ENCODE results near the gene SLC22A23.

Gene SLC22A23

DNA sequence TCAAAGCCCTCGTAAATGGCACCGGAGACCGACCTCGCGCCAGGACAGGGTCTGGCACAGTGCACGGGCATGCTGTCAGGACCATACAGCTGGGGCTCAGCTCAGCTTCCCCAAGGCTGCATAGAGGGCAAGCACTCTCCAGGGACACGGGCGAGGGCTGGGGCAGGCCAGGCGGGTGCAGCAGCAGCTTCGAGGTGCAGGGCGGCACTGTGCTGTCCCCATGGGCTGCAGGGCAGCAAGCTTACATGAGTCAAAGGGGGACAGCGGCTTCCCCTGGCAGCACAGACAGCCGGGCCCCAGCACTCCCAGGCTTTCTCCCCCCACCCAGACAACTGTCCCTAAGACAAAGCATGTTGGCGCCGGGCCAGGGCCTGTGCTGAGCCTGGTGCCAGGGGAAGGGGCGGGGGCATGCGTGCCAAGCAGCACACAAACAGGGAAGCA lies 172.4 kb downstream of the SLC22A23 start:
- no peak for DNase-seq (ENCODE audit: low spot score)

DNA sequence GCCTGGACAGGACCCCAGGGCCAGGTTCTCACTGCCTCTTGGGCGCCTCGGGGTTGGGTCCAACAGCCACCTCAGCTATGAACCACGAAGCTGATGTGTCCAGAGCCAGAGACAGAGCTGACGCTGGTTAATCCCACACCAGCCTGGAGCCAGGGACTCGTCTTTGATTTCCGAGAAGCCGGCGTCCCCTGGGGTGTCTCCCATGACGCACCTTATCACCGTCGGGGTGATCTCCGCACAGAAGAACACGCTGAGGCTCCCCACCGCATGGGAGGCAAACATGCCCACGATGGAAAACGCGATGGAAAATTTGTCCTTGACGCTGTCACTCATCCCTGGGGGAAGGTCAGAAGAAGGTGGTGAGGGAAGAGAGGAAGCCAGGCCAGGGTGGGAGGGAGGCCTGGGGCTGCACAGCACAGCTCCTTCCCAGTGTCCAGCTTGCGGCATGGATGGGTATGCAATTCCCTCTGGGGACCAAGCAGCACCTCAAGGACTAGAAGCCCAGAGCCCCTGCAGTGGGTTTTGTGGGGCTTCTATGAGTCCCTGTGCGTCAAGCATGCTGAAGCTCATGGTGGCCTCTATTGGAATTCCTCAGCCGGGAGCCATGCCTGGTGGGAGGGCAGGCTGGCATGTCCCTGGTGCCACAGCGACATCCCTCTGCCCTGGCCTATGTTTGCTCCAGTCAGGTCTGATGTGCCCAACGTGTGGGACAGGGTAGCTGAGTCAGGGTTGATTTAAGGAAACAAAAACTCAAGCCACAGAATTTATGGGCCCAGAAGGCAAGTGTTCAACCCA lies 173.0 kb downstream of the SLC22A23 start:
- no peak for DNase-seq (ENCODE audit: low spot score)

DNA sequence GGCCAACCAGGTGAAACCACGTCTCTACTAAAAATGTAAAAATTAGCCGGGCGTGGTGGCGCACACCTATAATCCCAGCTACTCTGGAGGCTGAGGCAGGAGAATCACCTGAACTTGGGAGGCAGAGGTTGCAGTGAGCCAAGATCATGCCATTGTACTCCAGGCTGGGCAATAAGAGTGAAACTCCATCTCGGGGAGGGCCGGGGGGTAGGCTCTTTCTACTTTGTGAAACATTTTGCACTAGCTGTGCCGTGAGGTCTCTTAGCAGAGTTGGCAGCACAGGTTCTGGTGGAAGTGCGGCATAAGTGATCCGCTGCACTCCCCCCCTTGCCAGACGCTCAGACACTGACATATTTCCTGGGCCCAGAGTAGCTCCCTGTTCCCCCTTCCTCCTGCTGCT lies 173.6 kb downstream of the SLC22A23 start:
- DNase-seq (ENCODE audit: low spot score), result no peak

DNA sequence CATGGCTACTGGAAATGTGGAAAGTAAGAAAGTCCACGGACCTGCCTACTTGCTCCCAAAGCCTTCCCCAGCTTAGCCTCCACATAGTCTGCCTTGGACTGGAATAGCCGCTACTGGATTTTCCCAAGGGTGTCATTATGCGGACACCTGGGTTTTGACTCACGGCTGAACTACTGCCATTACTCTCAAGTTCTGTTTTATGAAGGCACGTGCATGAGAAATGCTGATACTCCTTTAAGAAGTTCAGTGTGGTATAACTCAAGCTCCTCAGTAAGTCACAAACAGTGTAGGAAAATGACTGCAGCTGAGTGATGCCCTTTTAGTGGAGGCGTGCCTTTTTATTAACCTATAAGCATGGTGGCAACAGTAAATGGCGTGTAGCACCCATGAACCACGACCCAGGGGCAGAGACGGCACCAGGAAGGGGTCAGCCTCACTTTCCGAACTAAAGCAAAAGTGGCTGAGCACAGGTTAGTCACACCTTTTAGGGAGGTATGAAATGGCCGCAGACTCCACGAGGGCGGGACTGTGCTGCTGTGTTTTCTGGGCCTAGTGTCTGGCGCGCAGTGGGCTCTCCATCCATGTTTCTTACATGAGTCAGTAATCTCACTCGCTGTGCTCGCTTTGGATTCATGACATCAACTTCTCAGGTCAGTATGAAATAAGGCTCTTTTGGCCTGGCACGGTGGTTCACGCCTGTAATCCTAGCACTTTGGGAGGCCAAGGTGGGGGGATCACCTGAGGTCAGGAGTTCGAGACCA lies 174.2 kb downstream of the SLC22A23 start:
- DNase-seq (ENCODE audit: low spot score), result no peak

DNA sequence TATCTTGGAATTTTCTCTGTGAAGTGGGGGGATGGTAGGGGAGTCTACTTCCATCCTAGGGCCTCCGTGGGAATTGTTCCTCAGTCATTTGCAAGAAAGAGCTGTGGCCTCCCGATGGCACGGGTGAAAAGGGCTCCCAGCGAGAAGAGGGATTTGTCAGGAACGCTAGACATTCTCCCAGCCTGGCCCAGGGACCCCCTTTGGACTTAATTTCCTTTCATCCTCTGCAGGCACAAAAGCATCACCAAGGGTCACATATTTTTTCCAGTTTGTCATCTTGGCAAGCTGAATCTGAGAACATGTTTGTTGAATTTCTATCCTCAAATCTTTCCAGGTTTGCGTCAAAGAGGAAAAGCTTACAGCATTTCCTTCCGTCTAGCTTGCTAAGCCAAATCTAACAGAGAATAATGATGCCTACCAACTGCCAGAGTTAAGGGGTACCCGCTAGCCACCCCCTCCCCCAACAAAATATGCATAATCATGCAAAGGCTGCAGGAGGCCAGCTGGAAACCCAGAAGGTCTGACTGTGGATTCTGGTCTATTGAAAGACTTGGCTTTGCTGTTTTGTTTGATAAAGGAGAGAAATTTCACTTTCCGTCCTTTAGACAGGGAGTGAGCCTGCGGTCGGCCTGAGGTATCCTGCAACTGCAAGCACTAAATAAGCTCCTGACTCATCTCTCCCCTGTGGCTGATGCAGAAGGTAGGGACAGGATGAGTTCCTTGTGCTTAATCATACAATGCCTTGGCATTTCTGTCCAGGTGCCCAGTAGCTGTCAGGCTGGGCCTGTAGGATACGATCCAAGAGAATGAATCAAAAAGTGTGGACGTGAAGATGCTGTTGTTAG lies 175.0 kb downstream of the SLC22A23 start:
- DNase-seq (ENCODE audit: low spot score), result no peak

DNA sequence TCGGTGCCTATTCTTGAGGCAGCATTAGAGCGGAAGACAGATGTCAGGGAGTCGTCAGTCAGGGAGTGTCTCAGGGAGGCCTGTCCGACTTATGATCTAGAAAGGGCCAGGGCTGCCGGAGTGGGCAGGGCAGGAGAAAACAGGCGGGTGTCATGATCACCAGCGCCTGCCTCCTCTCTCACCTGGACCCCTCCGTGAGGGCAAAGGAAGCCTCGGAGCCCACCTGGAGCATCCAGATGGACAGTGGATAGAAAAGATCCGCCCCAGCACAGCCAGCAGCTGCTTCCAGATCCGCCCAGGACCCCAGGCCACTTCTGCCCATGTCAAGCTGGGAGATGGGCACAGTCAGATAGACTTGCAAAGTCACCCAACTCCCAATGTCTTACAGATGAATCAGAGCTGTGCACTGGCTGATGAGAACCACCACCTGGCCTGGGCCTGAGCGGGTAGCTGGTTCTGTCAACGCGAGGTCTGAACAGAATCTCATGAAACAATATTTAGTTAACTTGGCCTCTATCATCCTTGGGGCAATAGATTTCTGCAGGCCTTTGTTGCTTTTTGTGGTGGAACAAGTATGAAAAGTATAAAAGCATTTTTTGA lies 175.9 kb downstream of the SLC22A23 start:
- no peak for DNase-seq (ENCODE audit: low spot score)

DNA sequence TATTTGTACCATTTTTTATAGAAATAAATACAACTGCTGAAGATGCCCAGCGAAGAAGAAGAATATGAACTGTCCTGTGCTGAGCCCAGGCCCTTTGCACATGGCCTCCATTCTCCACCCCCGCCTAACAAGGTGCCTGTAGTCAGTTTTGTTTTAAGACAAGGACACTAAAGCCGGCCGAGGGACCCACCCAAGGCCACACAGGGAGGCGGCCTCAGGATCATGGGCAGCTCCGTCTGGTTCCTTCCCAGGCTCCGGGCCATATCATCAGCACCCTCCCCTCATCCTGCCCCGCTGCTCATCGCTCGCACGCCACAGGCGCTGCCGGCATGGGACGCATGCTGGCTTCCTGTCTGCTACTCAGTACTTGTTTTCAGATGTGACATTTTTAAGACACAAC lies 176.8 kb downstream of the SLC22A23 start:
- DNase-seq (ENCODE audit: low spot score), result no peak

DNA sequence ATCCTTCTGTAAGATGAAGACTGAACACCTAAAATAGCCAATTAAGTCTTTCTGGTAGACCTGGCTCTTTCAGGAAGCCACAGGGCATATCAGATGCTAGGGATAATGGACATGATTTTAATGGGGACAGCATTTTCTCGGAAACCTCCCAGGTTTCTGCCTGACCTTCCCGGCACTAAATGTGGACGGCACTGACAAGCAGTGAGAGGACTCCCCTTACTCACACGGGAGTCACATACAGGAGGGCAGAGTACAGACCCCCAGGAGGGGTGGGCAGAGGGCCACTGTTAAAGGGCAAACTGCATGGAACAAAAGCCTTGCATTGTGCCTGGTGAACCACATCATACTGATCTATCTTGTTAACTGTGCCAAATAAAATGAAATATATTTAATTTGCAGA lies 178.2 kb downstream of the SLC22A23 start:
- DNase-seq (ENCODE audit: low spot score), result no peak

DNA sequence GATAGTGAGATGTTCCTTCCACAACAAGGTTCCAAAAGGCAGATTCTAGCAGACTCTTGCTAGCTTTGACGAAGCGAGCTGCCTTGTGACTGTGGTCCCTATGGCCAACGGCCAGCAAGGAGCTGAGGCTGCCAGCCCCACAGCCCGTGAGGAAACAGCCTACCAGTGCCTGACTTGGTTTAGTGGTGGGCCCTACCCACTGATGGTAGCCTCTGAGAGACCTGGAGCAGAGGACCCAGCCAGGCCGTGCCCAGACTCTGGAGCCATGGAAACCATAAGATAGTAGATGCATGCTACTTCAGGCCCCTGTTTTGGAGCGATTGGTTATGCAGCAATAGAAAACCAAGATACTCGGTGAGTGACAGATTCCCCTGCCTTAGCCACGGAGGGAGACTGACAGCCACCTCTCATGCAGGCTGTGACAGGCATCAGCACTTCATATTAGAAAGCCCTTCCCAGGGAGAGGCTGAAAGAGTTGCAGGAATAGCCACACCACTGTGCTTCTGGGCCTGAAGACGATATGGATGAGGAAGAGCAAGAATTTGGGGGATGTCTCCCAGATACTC lies 178.9 kb downstream of the SLC22A23 start:
- DNase-seq (ENCODE audit: low spot score), result no peak

DNA sequence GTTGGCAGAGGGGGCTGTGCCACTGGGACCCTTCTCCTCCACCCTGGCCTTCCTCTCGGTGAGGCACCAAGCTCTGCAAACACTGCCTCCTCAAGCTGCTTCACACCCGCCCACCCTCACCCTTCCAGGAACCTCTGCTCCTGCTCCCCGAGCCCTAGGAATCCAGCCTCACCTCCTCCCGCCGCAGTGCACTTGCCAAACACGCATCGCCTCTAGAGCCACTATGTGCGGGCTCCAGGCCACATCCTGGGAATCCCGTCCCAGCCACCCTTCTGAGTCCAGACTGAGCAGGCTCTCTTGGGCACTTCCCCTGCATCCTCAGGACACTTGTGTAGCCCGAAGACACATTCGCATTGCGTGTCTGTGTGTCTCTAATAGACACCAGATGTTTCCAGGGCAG lies 179.6 kb downstream of the SLC22A23 start:
- DNase-seq (ENCODE audit: low spot score), result no peak

DNA sequence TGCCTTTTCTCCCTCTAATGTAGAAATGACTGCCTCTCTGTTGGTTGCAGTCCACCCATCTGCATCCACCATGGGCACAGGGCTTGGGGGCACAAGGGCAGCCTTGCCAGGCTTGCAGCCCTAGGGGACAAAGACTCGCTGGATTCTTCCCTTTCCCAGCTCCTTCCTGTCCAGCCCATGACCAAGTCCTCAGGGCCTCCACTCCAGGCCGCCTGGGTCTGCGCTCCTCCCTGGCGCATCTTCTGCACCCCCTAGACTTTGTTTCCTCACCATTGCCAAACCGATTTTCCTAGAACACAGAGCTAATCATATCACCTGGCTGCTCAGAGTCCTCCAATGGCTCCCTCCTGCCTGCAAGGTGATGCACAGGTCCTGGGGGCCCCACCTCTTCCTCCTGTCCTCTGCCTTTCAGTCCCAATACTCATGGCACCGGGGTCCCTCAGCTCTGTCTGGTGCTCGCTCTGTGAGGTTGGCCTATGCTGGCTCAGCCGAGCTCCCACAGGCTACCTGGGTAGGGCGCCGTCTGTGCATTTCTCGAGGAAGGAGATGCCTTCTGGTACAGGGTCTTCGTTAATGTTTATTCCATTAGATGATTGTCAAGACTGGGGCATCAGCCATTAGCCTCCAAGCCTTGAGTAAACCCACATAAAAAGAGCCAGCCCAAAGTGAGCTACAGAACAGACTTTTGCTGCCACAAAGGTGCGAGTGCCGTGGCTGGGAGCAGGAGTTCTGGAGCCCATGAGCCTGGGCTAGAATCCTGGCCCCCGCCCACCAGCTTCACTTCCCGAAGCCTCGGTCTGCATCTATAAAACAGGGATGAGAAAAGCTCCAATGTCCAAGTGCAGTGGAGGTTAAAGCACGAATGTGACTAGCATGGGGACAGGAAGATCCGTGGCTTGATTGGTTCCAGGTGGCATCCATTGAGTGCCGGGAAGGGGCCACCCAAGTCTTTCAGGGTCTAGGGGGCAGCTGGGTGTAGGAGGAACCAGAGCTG lies 180.4 kb downstream of the SLC22A23 start:
- DNase-seq (ENCODE audit: low spot score), result no peak

DNA sequence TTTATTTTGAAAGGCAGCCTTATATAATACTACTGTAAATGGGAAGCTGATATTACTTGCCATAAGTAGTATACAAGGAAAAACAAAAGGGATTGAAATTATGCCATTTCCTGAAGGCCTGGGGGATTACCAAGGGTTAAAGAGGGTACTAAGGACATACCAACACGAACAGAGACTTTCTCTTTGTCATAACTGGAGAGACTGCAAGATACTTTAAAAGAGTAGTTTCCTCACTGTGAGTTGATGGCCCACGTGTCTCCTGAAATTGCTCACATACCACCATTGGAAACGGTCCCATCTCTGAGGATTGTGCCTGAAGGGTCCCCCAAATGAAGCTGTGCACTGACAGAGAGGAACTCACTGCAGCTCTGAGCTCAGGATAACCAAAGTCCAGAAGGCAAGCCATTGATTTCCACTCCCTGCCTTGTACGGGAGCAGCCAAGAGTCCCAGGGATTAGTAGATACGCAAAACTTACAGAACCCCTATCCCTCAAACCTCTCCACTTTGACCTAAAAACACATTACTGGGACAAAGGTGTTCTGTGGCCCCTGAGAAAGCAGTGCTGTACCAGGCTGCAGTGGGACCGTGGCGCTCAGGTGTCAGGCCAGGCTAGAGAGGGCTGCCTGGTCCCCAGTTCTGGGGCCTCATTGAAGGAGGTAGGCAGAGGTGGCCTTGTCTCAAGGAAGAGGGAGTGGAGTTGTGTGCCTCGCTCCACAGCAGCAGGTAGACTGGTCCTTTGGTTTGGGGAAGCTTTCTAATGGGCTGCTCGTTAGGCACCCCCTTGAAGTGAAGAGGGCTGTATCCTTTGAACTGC lies 182.9 kb downstream of the SLC22A23 start:
- DNase-seq (ENCODE audit: low spot score), result no peak

DNA sequence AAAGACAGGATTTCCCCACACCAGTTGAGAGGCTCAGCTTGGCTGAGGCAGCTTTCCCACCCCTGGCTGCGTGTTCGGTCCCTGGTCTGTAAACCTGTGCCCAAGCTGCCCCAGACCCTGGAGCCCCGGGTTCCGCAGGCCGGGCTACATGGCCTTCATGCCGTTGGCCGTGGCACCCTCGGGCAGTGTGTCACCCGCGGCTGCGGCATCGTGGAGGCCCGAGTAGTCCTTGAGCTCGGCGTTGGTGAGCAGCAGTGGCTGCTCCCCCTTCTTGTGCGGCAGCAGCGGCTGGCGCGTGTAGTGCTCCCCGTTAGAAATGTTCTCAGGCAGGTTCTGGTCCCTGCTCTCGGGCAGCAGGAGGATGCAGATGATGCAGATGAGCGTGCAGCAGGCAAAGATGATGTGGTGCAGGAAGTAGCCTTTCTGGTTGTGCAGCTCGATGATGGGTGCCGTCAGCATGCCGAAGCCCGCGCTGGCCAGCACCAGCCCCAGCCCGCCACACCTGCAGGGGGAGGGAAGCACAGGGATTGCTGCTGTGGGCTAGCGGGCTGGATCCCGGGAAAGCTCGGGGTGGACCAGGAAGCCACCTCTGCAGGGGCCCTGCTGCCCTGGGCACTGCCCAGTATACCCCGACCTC lies 183.8 kb downstream of the SLC22A23 start:
- no peak for DNase-seq (ENCODE audit: low spot score)

DNA sequence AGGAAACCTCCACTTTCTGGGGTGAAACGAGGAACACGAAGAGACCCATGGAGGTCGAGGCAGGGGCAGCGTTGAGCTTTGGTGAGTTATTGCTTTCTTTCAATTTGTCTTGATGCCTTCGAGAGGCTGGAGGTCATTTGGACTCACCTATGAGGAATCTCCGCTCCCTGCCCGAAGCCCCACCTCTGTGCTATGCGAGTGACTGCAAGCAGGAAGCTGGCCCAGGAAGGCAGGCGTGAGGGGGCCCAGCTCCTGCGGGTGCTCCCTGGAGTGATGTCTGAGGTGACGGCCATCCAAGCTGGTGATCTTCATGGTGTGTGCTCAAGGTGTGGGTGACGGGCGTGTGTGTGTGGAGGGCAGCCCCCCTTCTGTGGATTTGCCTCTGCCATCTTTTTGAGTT lies 185.1 kb downstream of the SLC22A23 start:
- no peak for DNase-seq (ENCODE audit: low spot score)

DNA sequence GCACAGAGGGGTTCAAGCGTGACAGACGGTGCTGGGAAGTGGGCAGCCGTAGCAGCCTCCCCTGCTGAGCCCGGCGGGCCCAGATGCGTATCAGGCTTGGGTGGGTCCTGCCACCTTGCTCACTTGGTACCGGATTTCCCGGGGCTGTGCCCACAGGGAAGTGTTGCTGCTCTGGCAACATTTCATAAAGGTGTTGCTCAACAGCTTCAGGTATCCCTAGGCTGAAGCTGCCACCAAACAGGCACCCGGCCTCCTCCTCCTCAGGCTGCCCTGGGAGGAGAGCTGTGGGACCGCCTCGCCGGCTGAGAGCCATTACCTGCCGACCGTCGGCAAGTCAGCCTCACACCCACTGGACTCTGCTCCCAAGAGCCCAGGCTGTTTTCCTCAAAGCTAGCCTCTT lies 186.6 kb downstream of the SLC22A23 start:
- no peak for DNase-seq (ENCODE audit: low spot score)

DNA sequence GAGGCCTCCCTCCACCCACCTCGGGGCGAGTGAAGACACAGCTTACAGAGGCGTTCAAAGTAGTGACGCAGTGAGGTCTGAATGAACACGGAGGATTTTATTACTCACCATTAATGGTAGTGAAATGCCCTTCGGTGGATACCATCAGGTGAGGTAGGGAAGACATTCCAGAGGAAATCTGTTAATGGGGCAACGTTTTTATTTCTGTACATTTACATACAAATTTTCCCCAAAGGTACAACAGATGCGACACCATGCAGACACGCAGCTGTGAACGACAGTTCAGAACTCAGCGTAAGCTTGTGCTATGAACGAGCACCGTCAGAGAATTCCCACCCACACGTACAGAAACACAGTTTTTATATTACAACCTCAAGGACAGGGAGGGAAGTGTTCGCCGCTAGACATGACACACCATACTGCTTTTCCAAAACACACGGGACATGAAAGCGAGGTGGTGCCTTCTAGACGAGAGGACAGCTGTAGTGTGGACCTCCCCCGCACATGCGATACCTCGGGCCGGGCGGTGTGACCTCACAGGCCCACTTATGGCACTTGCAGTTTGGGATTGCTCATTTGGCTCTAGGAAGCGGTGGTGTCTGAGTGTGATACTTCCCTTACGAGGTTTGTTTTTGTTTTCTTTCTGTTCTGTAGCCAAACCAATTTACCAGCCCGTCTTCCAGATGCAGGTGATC lies 187.4 kb downstream of the SLC22A23 start:
- no peak for DNase-seq (ENCODE audit: low spot score)

DNA sequence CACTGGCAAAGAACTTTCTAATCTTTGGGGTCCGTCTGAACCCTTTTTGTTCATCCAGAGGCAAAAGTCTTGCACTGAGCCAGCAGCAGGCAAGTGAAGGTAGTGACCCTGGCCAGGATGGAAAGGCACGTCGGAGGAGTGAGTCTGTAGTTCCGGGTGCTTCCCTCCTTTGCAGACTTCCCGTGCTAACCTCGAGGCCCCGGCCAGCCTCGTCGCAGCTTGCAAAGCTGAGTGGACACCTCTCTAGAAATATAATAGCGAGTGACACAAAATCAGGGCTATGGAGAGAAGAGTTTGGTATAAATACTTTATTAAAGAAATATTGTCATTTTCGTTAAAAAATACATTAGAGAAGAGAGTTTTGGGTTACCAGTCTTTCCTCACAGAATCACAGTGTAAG lies 188.2 kb downstream of the SLC22A23 start:
- no peak for DNase-seq (ENCODE audit: low spot score)

DNA sequence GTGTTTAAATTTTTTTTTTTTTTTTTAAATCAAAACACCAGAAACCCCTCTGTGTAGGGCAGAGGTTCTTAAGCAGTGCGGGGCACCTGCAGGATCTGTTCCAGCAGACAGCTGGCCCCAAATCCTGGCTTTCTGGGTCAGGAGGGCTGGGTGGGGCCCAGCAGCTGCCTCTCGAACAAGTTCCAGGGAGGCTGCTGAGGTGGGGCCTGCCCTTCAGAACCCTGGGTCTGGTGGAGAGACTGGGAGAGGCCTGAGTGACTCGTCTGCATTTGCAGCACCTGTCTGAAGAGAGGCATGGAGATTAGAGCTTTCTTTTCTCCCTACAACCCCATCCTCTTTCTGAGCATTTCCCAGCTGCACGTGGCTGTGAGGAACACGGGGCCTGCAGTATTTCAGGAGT lies 189.7 kb downstream of the SLC22A23 start:
- no peak for DNase-seq (ENCODE audit: low spot score)

DNA sequence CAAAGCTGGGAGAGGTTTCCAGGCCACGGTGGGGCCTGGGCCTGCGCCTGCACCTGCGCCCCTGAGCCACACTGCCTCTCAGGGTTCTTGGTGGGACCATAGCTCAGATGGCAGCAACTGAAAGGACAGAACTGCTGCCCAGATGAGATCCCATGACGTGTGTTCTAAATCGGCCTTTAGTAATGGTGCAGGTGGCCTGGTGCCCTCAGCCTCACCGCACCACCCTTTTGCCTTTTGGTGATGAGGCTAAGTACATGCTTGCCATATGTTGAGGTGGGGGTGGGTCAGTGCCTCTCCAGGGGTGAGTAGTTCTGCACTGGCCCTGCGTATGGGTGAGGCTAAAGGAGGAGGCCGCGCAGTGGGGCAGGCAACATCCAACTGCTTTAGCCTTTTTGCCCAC lies 190.7 kb downstream of the SLC22A23 start:
- DNase-seq (ENCODE audit: low spot score), result no peak

Measured in LoVo (cell line).